Endodermal cell (in vitro differentiated cells): ENCODE results near the gene PHOSPHO1. TPM values are rescaled to one million over a fixed set of nuclear protein-coding genes. Genes with fewer than 3 reads are reported as not detected.
A peak's percentile ranks its signal among the peaks of the same experiment; 100 is the strongest.

Experiments used
- DNase-seq: peaks from one replicate; pipeline ENCODE4 v3.0.0-alpha.2; 2017
- H3K27ac ChIP-seq: 2 replicates; pipeline ENCODE4 v1.5.1; 2013; ENCODE audit warnings: mild to moderate bottlenecking, low read depth, low read length, moderate library complexity
- H3K27me3 ChIP-seq: 2 replicates; pipeline ENCODE4 v1.6.1; 2013; ENCODE audit warnings: mild to moderate bottlenecking, low read length, moderate library complexity; ENCODE audit not compliant: insufficient read depth, control insufficient read depth, poor library complexity, severe bottlenecking
- H3K36me3 ChIP-seq: 2 replicates; pipeline ENCODE4 v1.7.0; 2013; ENCODE audit warnings: mild to moderate bottlenecking, low read length, moderate library complexity; ENCODE audit not compliant: control insufficient read depth, insufficient read depth
- H3K4me1 ChIP-seq: one replicate; pipeline ENCODE4 v1.7.0; 2013; ENCODE audit warnings: low read length; ENCODE audit not compliant: control insufficient read depth, insufficient read depth
- H3K4me3 ChIP-seq: 2 replicates; pipeline ENCODE4 v1.5.1; 2013; ENCODE audit warnings: mild to moderate bottlenecking, low read length, moderate library complexity
- H3K9ac ChIP-seq: 2 replicates; pipeline ENCODE4 v1.6.1; 2013; ENCODE audit warnings: mild to moderate bottlenecking, low read length, moderate library complexity; ENCODE audit not compliant: poor library complexity, severe bottlenecking; ENCODE audit errors: extremely low read depth
- H3K9me3 ChIP-seq: 2 replicates; pipeline ENCODE4 v1.6.1; 2013; ENCODE audit warnings: mild to moderate bottlenecking, low read length, moderate library complexity; ENCODE audit not compliant: control insufficient read depth
- H3K27ac Mint-ChIP-seq: 2 replicates; pipeline ENCODE4 v1.8.0; 2020; ENCODE audit warnings: mixed read lengths
- H3K27me3 Mint-ChIP-seq: 2 replicates; pipeline ENCODE4 v1.8.0; 2021; ENCODE audit warnings: mild to moderate bottlenecking, mixed read lengths; ENCODE audit not compliant: insufficient read depth
- H3K36me3 Mint-ChIP-seq: 2 replicates; pipeline ENCODE4 v1.8.0; 2020; ENCODE audit warnings: low read depth, mixed read lengths
- H3K4me1 Mint-ChIP-seq: 2 replicates; pipeline ENCODE4 v1.8.0; 2020; ENCODE audit warnings: mixed read lengths
- H3K4me3 Mint-ChIP-seq: 2 replicates; pipeline ENCODE4 v1.8.0; 2020; ENCODE audit warnings: mild to moderate bottlenecking, moderate library complexity, mixed read lengths
- H3K9me3 Mint-ChIP-seq: 2 replicates; pipeline ENCODE4 v1.8.0; 2020; ENCODE audit warnings: mild to moderate bottlenecking, mixed read lengths
- CTCF ChIP-seq: fragments of 200-600 bp; sonication (generic); conservative IDR thresholded peaks from 2 replicates; pipeline ENCODE4 v1.5.0; 2021; ENCODE audit warnings: antibody characterized with exemption, mild to moderate bottlenecking
- WGBS, 2 experiments: methylation state at CpG; one replicate each; pipeline versions ENCODE4 v1.1.5 to v1.1.7; 2013; ENCODE audit warnings: missing lambda C conversion rate in 2 of 2, mixed read lengths in 1 of 2; ENCODE audit not compliant: insufficient coverage in 1 of 2, insufficient read length in 1 of 2; 5-methylcytosine and 5-hydroxymethylcytosine counted together
- total RNA-seq, 2 donors: library from RNA; stranded (reverse); fragmentation: NEBNext Ultra II Directional in 1 of 2; extraction: Animal tissue kit (Norgen Biotek cat#: 25700) in 1 of 2; gene quantifications; 2 replicates in 1 of 2; 3 replicates in 1 of 2; pipeline ENCODE4 v1.2.1, GENCODE V29; 2021

PHOSPHO1 gene
- total RNA-seq, 2 donors from 2014 or later, result 0.82 to 1.3 TPM

GRCh38 chr17:49224997-49225337 is 5.6 kb downstream of the PHOSPHO1 start:
- TF ChIP-seq CTCF, result no peak
- Mint-ChIP-seq H3K36me3 (no peaks in the 10 kb centered on the region), H3K27ac (no peak overlapping the region), H3K4me3 (peak overlapping the region; percentile 51), H3K4me1 (peaks cover 25% of the 10 kb centered on the region), H3K9me3 (no peaks in the 10 kb centered on the region), H3K27me3 (peaks cover 82% of the 10 kb centered on the region)
- H3K36me3 ChIP-seq, result no peaks in the 10 kb centered on the region
- H3K4me3 ChIP-seq, result peak overlapping the region; percentile 24
- peaks cover 59% of the 10 kb centered on the region for H3K27me3 ChIP-seq
- no peaks in the 10 kb centered on the region for H3K9me3 ChIP-seq
- no peak overlapping the region for H3K27ac ChIP-seq
- 29 to 35% methylated on average over 1 to 11 of the region's 11 CpGs for WGBS, 2 experiments
- no peak overlapping the region for H3K9ac ChIP-seq
- H3K4me1 ChIP-seq, result peaks cover 8% of the 10 kb centered on the region
- no peak for DNase-seq

GRCh38 chr17:49224198-49224996 is 6.2 kb downstream of the PHOSPHO1 start:
- H3K4me1 ChIP-seq, result peaks cover 8% of the 10 kb centered on the region
- peaks cover 22% of the 10 kb centered on the region for H3K4me1 Mint-ChIP-seq
- H3K4me3 Mint-ChIP-seq, result peak overlapping the region; percentile 51
- peak; percentile 92 for DNase-seq
- peak overlapping the region; percentile 24 for H3K4me3 ChIP-seq
- H3K27me3 ChIP-seq, result peaks cover 59% of the 10 kb centered on the region
- no peaks in the 10 kb centered on the region for H3K36me3 ChIP-seq
- H3K9ac ChIP-seq, result no peak overlapping the region
- H3K36me3 Mint-ChIP-seq, result no peaks in the 10 kb centered on the region
- no peak overlapping the region for H3K27ac ChIP-seq
- no peak overlapping the region for H3K27ac Mint-ChIP-seq
- H3K9me3 Mint-ChIP-seq, result no peaks in the 10 kb centered on the region
- 17 to 24% methylated on average over 35 to 95 of the region's 95 CpGs for WGBS, 2 experiments
- peaks cover 80% of the 10 kb centered on the region for H3K27me3 Mint-ChIP-seq
- TF ChIP-seq CTCF, result no peak
- no peaks in the 10 kb centered on the region for H3K9me3 ChIP-seq

GRCh38 chr17:49223517-49224197 is 6.9 kb downstream of the PHOSPHO1 start:
- DNase-seq, result peak; percentile 97
- Histone ChIP-seq H3K9ac (no peak overlapping the region), H3K4me3 (peak overlapping the region; percentile 24), H3K36me3 (no peaks in the 10 kb centered on the region), H3K4me1 (peaks cover 3% of the 10 kb centered on the region), H3K9me3 (no peaks in the 10 kb centered on the region), H3K27ac (no peak overlapping the region), H3K27me3 (peaks cover 59% of the 10 kb centered on the region)
- H3K4me3 Mint-ChIP-seq, result peak overlapping the region; percentile 51
- H3K27me3 Mint-ChIP-seq, result peaks cover 74% of the 10 kb centered on the region
- peaks cover 16% of the 10 kb centered on the region for H3K4me1 Mint-ChIP-seq
- 15 to 22% methylated on average over 12 to 30 of the region's 31 CpGs for WGBS, 2 experiments
- no peaks in the 10 kb centered on the region for H3K9me3 Mint-ChIP-seq
- TF ChIP-seq CTCF, result peak; percentile 91
- H3K36me3 Mint-ChIP-seq, result no peaks in the 10 kb centered on the region
- H3K27ac Mint-ChIP-seq, result no peak overlapping the region
